Effector CD8-positive, alpha-beta T cell (primary cell): Measurements from ENCODE around the gene NETO1.

Source experiments
- DNase-seq: peaks from one replicate; lab custom pipeline; 2025; lab: John Stamatoyannopoulos, UW

NETO1 gene

GRCh38 chr18:72727038-72727655, 140.6 kb downstream of the NETO1 start:
- no peak for DNase-seq

- DNase-seq: no peak
Observed at GRCh38 chr18:72726201-72726600, 141.6 kb downstream of the NETO1 start.

DNA sequence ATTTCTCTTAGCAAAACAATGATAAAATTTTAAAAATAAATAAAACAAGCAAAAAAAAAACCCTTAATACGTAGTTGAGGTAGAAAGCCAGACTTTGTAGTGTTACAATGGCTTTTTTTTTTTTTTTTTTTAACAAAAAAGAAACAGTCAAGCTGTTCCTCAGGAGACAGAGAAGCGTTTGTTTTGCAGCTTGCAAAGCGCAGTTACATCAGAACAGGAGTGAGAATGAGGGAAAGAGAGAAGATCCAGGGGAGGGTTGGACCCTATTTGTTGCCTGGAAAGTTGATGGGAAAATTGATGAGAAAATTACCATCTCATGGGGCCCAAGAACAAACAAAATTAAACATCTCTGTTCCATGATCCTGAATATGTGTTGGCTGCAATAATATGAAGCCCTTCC, 146.5 kb downstream of the NETO1 start:
- DNase-seq: no peak

DNA sequence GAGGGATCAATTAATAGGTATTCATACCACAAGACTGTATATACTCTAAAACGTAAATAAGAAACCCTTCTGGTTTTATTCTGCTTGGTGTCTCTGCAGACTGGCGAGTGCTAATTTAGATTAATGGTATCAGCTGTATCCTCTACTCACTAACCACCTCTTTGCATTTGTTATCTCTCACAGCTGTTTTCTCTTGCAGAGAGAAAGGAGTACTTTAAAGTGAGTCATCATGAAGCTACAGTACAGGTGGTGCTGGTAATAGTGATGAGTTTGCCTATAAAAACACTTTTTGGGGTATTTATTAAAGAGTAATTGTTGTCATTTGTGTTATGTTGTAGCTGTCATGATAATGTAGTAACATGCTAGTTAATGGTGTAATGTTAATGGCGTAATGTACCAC, 147.7 kb downstream of the NETO1 start:
- DNase-seq: no peak

- no peak for DNase-seq
Observed at GRCh38 chr18:72704202-72704601, 163.6 kb downstream of the NETO1 start.

DNA sequence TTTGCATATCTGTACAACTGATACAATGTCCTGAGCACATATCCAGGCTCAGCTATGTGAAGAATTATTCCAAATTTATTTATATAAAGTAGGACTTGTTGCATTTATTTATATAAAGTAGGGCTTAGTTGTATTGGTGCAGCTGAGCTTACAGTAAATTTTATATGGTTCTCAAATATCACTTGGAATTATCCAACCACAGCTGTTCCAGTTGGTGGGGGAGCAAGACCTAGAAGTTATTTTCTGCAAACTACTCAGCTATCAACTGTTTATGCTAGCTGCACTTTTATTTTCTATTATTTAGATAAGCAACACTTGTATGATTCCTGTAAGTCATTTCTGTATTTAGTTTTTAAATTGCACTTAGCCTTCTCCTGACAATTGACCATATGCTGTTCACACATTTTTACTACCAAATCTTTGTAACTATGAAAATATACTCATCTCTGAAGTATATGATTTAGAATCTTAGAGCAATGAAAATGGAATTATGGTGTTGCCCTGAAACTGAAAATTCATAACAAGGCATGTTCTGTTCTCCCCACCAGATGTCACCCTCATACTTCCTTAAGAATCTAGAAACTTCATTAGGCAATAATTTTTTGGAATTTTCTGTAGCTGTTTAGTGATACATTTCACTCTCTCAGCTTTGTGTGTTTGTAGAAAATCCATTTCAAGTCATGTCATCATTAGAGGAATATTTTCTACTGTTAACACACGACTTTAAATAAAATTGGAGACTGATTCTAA, 166.7 kb downstream of the NETO1 start:
- no peak for DNase-seq

DNA sequence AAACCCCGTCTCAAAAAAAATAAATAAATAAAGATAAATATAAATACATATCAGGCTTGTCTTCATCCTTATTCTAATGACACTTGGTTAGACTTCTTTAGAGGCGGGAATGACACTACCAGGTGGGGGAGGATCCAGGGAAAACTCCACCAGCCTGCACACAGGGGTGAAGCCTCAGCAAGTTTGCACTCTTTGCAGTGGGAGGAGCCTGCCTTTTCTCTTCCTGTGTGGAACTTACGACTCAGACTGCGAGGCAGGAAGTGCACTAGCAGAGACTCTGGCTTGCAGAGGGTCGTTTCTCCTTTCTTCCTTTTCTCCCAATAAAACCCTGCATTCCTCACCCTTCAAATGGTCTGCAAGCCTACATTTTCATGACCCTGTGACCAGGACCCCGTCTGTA, 170.1 kb downstream of the NETO1 start:
- DNase-seq: no peak

- no peak for DNase-seq
Observed at GRCh38 chr18:72692595-72692994, 175.2 kb downstream of the NETO1 start.
